ENCODE data around the gene RHOH.
A peak's percentile ranks its signal among the peaks of the same experiment; 100 is the strongest.
"Not testable (repeated sequence)": the region's sequence is repeated elsewhere in the genome, so short reads cannot be mapped to it uniquely, and the experiment has no call there.

Gene RHOH

GRCh38 chr4:40264995-40265909 is 68.4 kb downstream of the RHOH start:
- DNase-seq, result no peak

GRCh38 chr4:40265910-40266274 is 69.1 kb downstream of the RHOH start:
- DNase-seq, result no peak

- no peak for DNase-seq
Observed at GRCh38 chr4:40269133-40269532, 72.3 kb downstream of the RHOH start.

- DNase-seq, result no peak
Observed at GRCh38 chr4:40270609-40271008, 73.8 kb downstream of the RHOH start.

- DNase-seq, result no peak
Observed at GRCh38 chr4:40275065-40275730, 78.4 kb downstream of the RHOH start.

- no peak for DNase-seq
Observed at GRCh38 chr4:40276546-40276945, 79.7 kb downstream of the RHOH start.

- DNase-seq, result no peak
Observed at GRCh38 chr4:40280586-40280985, 83.8 kb downstream of the RHOH start.

- no peak for DNase-seq
Observed at GRCh38 chr4:40281099-40281498, 84.3 kb downstream of the RHOH start.

- DNase-seq, result no peak
Observed at GRCh38 chr4:40281913-40282312, 85.1 kb downstream of the RHOH start.

- DNase-seq, result not testable (repeated sequence)
Observed at GRCh38 chr4:40282857-40283256, 86.0 kb downstream of the RHOH start.

GRCh38 chr4:40283413-40283812 is 86.6 kb downstream of the RHOH start:
- DNase-seq, result no peak

GRCh38 chr4:40283968-40284367 is 87.1 kb downstream of the RHOH start:
- peak; percentile 70 for DNase-seq

- no peak for DNase-seq
Observed at GRCh38 chr4:40285692-40286091, 88.9 kb downstream of the RHOH start.

GRCh38 chr4:40288566-40288965 is 91.7 kb downstream of the RHOH start:
- DNase-seq, result no peak

GRCh38 chr4:40289366-40290188 is 92.7 kb downstream of the RHOH start:
- peak; percentile 70 for DNase-seq

GRCh38 chr4:40290611-40291186 is 93.9 kb downstream of the RHOH start:
- DNase-seq, result peak; percentile 54

- no peak for DNase-seq
Observed at GRCh38 chr4:40292313-40292759, 95.5 kb downstream of the RHOH start.

- DNase-seq, result no peak
Observed at GRCh38 chr4:40294339-40294738, 97.5 kb downstream of the RHOH start.

- not testable (repeated sequence) for DNase-seq
Observed at GRCh38 chr4:40295030-40295429, 98.2 kb downstream of the RHOH start.

- no peak for DNase-seq
Observed at GRCh38 chr4:40295572-40295971, 98.7 kb downstream of the RHOH start.

Measured in activated CD4-positive, alpha-beta T cell treated with anti-CD3 and anti-CD28 coated beads, Interleukin-2, Interleukin-6, amounts not matched to agents 100 ng/mL and 50 ng/mL, durations not matched to agents 16 hours and 8 hours (primary cell).